Subcutaneous adipose tissue (tissue), 4 donors: ENCODE results near the gene SNRNP48. TPM values are rescaled to one million over a fixed set of nuclear protein-coding genes. Genes with fewer than 3 reads are reported as not detected.

Experiments
- CTCF ChIP-seq: fragments of 450-650 bp; IDR thresholded peaks from one replicate; pipeline ENCODE4 v1.5.1; 2016; ENCODE audit warnings: low read depth, mild to moderate bottlenecking, control low read depth, antibody characterized with exemption, moderate library complexity
- total RNA-seq, 4 donors: library from RNA; depleted of rRNA; stranded (reverse); fragments of >200 nt; gene quantifications; one replicate each; pipeline ENCODE4 v1.1.0, GENCODE V29; 2016

Gene SNRNP48
- total RNA-seq, 4 donors from 2014 or later: 13.8 to 20.6 (median 14.8) TPM

GRCh38 chr6:7658543-7658942 lies 68.5 kb downstream of the SNRNP48 start:
- TF ChIP-seq CTCF: no peak

GRCh38 chr6:7661364-7661763 lies 71.4 kb downstream of the SNRNP48 start:
- TF ChIP-seq CTCF: no peak

Other genes starting within 250 kb of the SNRNP48 start
- gene CAGE1, start 200.5 kb upstream of the SNRNP48 start, total RNA-seq: not detected
- gene RIOK1, start 200.4 kb upstream of the SNRNP48 start, total RNA-seq: 10 to 100 TPM in 3 of 4 donors, 1 to 10 TPM in 1; 9.0 to 24.8 (median 13.9) TPM
- 1 to 10 TPM; 1.9 to 4.2 (median 2.5) TPM for gene DSP, start 48.5 kb upstream of the SNRNP48 start, total RNA-seq
- gene BMP6, start 135.9 kb downstream of the SNRNP48 start, total RNA-seq: 10 to 100 TPM in 2 of 4 donors, 1 to 10 TPM in 2; 4.6 to 43.0 (median 11.7) TPM